Measurements from ENCODE around the gene IPPK. TPM values are rescaled to one million over a fixed set of nuclear protein-coding genes. Genes with fewer than 3 reads are reported as not detected.

Gene IPPK
- total and polyA plus RNA-seq, 2 of the 8 experiments (the other 6 are each of a cell fraction or from before 2014, with no cell fraction given): 10.5 to 13.6 TPM

- H4K91ac ChIP-seq (replicated peaks; ENCODE audit: insufficient read length, low read length): peak overlapping the region; percentile 76
- no peak overlapping the region for H2AK5ac ChIP-seq (ENCODE audit: low read depth, low read length)
- ChIA-PET POLR2A (ENCODE audit: partially characterized antibody) (no interaction called here), CTCF (ENCODE audit: partially characterized antibody) (interaction anchor here (1.1 kb wide), 2 partner anchors 9 to 16 kb away, joined by 3 read pairs; no protein-coding TSS in a partner anchor)
- H3K14ac ChIP-seq (ENCODE audit: insufficient read length): no peak overlapping the region
- FAIRE-seq (no peak), DNase-seq (ENCODE audit: low read depth in 1 of 2, low spot score in 2 of 2) (no peak)
- H2BK12ac ChIP-seq (ENCODE audit: low read depth, low read length): no peak overlapping the region
- peak overlapping the region; percentile 71; the same call in 1 of the 2 replicates for H3K18ac ChIP-seq (ENCODE audit: extremely low read depth, low read length)
- peak overlapping the region; percentile 36 for H3K56ac ChIP-seq (replicated peaks; ENCODE audit: insufficient read length, low read depth, low read length)
- peaks cover 0 to 55% of the 10 kb centered on the region in 2 experiments; a peak in 2 of 4 replicates for H3K79me2 ChIP-seq (ENCODE audit: control insufficient read depth in 1 of 2, insufficient read depth in 2 of 2, low read length in 2 of 2)
- no peak overlapping the region for H2BK20ac ChIP-seq (ENCODE audit: low read length)
- H3K27ac ChIP-seq (ENCODE audit: low read depth, low read length): no peak overlapping the region
- no peak overlapping the region for H2BK15ac ChIP-seq (ENCODE audit: low read length)
- peak overlapping the region; percentile 79 to 100 (median 99) for H3K4me3 ChIP-seq (ENCODE audit: extremely low read depth in 1 of 4, insufficient read depth in 2 of 4, low read depth in 3 of 4, low read length in 4 of 4)
- TF ChIP-seq KDM1A (IDR thresholded peaks at IDR 0.05; ENCODE audit: borderline replicate concordance, low read length): peak; percentile 49; the same call in 1 of the 2 replicates
- TF ChIP-seq CEBPB (IDR thresholded peaks at IDR 0.05; ENCODE audit: low read depth, low read length): no peak
- no peak for TF ChIP-seq POLR2AphosphoS5 (IDR thresholded peaks at IDR 0.05; ENCODE audit: low read depth, low read length)
- 0 out of 2 replicates have a peak, but pooled peaks have one; percentile 36 for TF ChIP-seq TEAD4 (IDR thresholded peaks at IDR 0.05; ENCODE audit: low read depth, low read length)
- H4K5ac ChIP-seq (ENCODE audit: insufficient read length, low read depth, low read length): no peak overlapping the region
- H3K4me1 ChIP-seq (replicated peaks in 1 of 4; ENCODE audit: control insufficient read depth in 3 of 4, insufficient read depth in 4 of 4, low read length in 3 of 4): peaks cover 0 to 12% (median 7%) of the 10 kb centered on the region in 4 experiments; a peak in 5 of 7 replicates
- H2BK120ac ChIP-seq (replicated peaks; ENCODE audit: low read depth, low read length): no peak overlapping the region
- WGBS, 2 experiments (ENCODE audit: extremely low coverage in 1 of 2, insufficient coverage in 1 of 2, insufficient read length in 1 of 2, insufficient replicate concordance in 2 of 2, low coverage in 1 of 2, low lambda C conversion rate in 2 of 2, missing lambda C conversion rate in 1 of 2): 38% methylated on average over 14 of the region's 14 CpGs; no CpG with 5 or more reads in 1 of the 2 experiments
- H3K4ac ChIP-seq (replicated peaks; ENCODE audit: insufficient read length, low read depth, low read length): no peak overlapping the region
- no peak overlapping the region for H2AFZ ChIP-seq (ENCODE audit: low read length)
- no peak overlapping the region; the same call in 1 of the 2 replicates for H2BK5ac ChIP-seq (ENCODE audit: low read depth, low read length)
- H4K20me1 ChIP-seq (replicated peaks in 1 of 2; ENCODE audit: control insufficient read depth in 1 of 2, insufficient read depth in 2 of 2, low read length in 2 of 2): peaks cover 3 to 22% of the 10 kb centered on the region in 2 experiments
- H3K23me2 ChIP-seq (ENCODE audit: low read depth, low read length): peaks cover 10% of the 10 kb centered on the region
- no peaks in the 10 kb centered on the region; a peak in 1 of 8 replicates for H3K36me3 ChIP-seq (ENCODE audit: control insufficient read depth in 2 of 4, insufficient read depth in 4 of 4, low read length in 3 of 4)
- no peaks in the 10 kb centered on the region for H3K27me3 ChIP-seq (replicated peaks in 1 of 4; ENCODE audit: control insufficient read depth in 3 of 4, extremely low read depth in 1 of 4, insufficient read depth in 3 of 4, low read length in 3 of 4)
- H3K9ac ChIP-seq (replicated peaks in 1 of 4; ENCODE audit: extremely low read depth in 1 of 4, low read depth in 3 of 4, low read length in 3 of 4): peak overlapping the region; percentile 29 to 69 (median 39); a peak in 5 of 7 replicates
- H4K8ac ChIP-seq (ENCODE audit: extremely low read depth, insufficient read depth, low read length): no peak overlapping the region
- H3K23ac ChIP-seq (ENCODE audit: insufficient read length): no peak overlapping the region
- H3K9me3 ChIP-seq (ENCODE audit: insufficient read depth in 2 of 2, low read depth in 1 of 2, low read length in 1 of 2): no peaks in the 10 kb centered on the region
- peak overlapping the region; percentile 77 to 84 for H3K4me2 ChIP-seq (ENCODE audit: insufficient read depth in 1 of 2, low read depth in 2 of 2, low read length in 2 of 2)
- H3K79me1 ChIP-seq (ENCODE audit: low read depth, low read length): peaks cover 25% of the 10 kb centered on the region
Measured at GRCh38 chr9:92668746-92669526, 995 bp downstream of the IPPK start.

Measured in H1 (cell line).